ENCODE data around the gene UQCRQ. TPM values are rescaled to one million over a fixed set of nuclear protein-coding genes. Genes with fewer than 3 reads are reported as not detected.
A peak's percentile ranks its signal among the peaks of the same experiment; 100 is the strongest.

The UQCRQ gene
- total and polyA plus RNA-seq, 9 of the 15 experiments (the other 6 are each of a cell fraction or from before 2014, with no cell fraction given), result 235 to 2,421 (median 883) TPM

DNA sequence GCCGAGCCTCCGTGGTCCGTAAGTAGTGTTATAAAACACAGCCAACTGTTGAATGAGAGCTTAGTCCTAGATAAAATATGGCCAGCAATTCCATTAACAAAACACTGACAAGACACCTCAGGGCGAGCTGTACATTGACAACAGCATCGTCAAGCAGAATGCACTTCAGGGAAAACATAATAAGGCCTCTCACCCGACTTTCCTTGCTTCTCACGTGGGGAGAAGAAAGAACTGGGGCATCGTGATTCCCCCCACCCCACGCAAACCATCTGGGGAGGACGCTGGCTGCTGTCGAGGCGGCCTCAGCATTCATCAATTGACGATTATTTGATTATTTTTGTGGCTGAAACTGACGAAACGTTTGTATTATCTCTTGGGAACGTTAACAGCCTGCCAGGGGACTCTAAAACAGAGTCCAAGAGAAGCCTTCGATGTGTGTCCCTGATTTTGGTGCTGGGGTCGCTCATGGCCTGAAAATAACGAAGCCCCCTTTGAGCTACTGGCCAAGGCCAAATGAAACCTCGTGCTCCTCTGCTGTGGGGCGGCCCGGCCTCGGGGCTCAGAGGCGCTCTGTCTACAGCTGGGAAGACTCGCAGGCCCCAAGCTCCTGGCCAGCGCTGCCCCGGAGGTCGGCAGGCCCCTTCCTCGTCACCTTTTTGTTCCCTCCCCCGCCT is 637 bp upstream of the UQCRQ start (continued):
- TF ChIP-seq, protein P1, sequence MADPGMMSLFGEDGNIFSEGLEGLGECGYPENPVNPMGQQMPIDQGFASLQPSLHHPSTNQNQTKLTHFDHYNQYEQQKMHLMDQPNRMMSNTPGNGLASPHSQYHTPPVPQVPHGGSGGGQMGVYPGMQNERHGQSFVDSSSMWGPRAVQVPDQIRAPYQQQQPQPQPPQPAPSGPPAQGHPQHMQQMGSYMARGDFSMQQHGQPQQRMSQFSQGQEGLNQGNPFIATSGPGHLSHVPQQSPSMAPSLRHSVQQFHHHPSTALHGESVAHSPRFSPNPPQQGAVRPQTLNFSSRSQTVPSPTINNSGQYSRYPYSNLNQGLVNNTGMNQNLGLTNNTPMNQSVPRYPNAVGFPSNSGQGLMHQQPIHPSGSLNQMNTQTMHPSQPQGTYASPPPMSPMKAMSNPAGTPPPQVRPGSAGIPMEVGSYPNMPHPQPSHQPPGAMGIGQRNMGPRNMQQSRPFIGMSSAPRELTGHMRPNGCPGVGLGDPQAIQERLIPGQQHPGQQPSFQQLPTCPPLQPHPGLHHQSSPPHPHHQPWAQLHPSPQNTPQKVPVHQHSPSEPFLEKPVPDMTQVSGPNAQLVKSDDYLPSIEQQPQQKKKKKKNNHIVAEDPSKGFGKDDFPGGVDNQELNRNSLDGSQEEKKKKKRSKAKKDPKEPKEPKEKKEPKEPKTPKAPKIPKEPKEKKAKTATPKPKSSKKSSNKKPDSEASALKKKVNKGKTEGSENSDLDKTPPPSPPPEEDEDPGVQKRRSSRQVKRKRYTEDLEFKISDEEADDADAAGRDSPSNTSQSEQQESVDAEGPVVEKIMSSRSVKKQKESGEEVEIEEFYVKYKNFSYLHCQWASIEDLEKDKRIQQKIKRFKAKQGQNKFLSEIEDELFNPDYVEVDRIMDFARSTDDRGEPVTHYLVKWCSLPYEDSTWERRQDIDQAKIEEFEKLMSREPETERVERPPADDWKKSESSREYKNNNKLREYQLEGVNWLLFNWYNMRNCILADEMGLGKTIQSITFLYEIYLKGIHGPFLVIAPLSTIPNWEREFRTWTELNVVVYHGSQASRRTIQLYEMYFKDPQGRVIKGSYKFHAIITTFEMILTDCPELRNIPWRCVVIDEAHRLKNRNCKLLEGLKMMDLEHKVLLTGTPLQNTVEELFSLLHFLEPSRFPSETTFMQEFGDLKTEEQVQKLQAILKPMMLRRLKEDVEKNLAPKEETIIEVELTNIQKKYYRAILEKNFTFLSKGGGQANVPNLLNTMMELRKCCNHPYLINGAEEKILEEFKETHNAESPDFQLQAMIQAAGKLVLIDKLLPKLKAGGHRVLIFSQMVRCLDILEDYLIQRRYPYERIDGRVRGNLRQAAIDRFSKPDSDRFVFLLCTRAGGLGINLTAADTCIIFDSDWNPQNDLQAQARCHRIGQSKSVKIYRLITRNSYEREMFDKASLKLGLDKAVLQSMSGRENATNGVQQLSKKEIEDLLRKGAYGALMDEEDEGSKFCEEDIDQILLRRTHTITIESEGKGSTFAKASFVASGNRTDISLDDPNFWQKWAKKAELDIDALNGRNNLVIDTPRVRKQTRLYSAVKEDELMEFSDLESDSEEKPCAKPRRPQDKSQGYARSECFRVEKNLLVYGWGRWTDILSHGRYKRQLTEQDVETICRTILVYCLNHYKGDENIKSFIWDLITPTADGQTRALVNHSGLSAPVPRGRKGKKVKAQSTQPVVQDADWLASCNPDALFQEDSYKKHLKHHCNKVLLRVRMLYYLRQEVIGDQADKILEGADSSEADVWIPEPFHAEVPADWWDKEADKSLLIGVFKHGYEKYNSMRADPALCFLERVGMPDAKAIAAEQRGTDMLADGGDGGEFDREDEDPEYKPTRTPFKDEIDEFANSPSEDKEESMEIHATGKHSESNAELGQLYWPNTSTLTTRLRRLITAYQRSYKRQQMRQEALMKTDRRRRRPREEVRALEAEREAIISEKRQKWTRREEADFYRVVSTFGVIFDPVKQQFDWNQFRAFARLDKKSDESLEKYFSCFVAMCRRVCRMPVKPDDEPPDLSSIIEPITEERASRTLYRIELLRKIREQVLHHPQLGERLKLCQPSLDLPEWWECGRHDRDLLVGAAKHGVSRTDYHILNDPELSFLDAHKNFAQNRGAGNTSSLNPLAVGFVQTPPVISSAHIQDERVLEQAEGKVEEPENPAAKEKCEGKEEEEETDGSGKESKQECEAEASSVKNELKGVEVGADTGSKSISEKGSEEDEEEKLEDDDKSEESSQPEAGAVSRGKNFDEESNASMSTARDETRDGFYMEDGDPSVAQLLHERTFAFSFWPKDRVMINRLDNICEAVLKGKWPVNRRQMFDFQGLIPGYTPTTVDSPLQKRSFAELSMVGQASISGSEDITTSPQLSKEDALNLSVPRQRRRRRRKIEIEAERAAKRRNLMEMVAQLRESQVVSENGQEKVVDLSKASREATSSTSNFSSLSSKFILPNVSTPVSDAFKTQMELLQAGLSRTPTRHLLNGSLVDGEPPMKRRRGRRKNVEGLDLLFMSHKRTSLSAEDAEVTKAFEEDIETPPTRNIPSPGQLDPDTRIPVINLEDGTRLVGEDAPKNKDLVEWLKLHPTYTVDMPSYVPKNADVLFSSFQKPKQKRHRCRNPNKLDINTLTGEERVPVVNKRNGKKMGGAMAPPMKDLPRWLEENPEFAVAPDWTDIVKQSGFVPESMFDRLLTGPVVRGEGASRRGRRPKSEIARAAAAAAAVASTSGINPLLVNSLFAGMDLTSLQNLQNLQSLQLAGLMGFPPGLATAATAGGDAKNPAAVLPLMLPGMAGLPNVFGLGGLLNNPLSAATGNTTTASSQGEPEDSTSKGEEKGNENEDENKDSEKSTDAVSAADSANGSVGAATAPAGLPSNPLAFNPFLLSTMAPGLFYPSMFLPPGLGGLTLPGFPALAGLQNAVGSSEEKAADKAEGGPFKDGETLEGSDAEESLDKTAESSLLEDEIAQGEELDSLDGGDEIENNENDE (IDR thresholded peaks at IDR 0.05; ENCODE audit: low read depth, low read length), result no peak
- TF ChIP-seq, protein P2, sequence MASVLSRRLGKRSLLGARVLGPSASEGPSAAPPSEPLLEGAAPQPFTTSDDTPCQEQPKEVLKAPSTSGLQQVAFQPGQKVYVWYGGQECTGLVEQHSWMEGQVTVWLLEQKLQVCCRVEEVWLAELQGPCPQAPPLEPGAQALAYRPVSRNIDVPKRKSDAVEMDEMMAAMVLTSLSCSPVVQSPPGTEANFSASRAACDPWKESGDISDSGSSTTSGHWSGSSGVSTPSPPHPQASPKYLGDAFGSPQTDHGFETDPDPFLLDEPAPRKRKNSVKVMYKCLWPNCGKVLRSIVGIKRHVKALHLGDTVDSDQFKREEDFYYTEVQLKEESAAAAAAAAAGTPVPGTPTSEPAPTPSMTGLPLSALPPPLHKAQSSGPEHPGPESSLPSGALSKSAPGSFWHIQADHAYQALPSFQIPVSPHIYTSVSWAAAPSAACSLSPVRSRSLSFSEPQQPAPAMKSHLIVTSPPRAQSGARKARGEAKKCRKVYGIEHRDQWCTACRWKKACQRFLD (CRISPR knock-in tag; IDR thresholded peaks at IDR 0.05), result no peak; the same call in 1 of the 2 replicates
- TF ChIP-seq, protein P3, sequence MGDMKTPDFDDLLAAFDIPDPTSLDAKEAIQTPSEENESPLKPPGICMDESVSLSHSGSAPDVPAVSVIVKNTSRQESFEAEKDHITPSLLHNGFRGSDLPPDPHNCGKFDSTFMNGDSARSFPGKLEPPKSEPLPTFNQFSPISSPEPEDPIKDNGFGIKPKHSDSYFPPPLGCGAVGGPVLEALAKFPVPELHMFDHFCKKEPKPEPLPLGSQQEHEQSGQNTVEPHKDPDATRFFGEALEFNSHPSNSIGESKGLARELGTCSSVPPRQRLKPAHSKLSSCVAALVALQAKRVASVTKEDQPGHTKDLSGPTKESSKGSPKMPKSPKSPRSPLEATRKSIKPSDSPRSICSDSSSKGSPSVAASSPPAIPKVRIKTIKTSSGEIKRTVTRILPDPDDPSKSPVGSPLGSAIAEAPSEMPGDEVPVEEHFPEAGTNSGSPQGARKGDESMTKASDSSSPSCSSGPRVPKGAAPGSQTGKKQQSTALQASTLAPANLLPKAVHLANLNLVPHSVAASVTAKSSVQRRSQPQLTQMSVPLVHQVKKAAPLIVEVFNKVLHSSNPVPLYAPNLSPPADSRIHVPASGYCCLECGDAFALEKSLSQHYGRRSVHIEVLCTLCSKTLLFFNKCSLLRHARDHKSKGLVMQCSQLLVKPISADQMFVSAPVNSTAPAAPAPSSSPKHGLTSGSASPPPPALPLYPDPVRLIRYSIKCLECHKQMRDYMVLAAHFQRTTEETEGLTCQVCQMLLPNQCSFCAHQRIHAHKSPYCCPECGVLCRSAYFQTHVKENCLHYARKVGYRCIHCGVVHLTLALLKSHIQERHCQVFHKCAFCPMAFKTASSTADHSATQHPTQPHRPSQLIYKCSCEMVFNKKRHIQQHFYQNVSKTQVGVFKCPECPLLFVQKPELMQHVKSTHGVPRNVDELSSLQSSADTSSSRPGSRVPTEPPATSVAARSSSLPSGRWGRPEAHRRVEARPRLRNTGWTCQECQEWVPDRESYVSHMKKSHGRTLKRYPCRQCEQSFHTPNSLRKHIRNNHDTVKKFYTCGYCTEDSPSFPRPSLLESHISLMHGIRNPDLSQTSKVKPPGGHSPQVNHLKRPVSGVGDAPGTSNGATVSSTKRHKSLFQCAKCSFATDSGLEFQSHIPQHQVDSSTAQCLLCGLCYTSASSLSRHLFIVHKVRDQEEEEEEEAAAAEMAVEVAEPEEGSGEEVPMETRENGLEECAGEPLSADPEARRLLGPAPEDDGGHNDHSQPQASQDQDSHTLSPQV (IDR thresholded peaks at IDR 0.05), result peak; percentile 97
